ENCODE measurements around the gene L3MBTL1. TPM values are rescaled to one million over a fixed set of nuclear protein-coding genes. Genes with fewer than 3 reads are reported as not detected.

Gene L3MBTL1
- total RNA-seq, 1 donor from 2014 or later = 18.4 TPM

GRCh38 chr20:43590392-43591303, 83.2 kb downstream of the L3MBTL1 start, which contains the start of gene IFT52:
Gene IFT52 (plus strand): TSS chr20:43590937. CDS start chr20:43594699, 3,762 bp downstream.
- peak; percentile 89 for DNase-seq

Small RNAs within 50 kb of the gene (small RNA-seq; reads per million reads assigned to genes)
- gene RNU6-1251P = not detected

Other genes starting within 250 kb of the L3MBTL1 start
- gene SRSF6, start 49.8 kb upstream of the L3MBTL1 start, total RNA-seq = 33.7 TPM
- not detected for gene SGK2, start 51.3 kb downstream of the L3MBTL1 start, total RNA-seq
- gene IFT52, start 83.2 kb downstream of the L3MBTL1 start, total RNA-seq = 56.8 TPM
- 0.47 TPM for gene MYBL2, start 159.4 kb downstream of the L3MBTL1 start, total RNA-seq
- not detected for gene GTSF1L, start 219.3 kb downstream of the L3MBTL1 start, total RNA-seq

All from occipital lobe (tissue), 3 donors.